Measurements from ENCODE around the gene METTL21C. TPM values are rescaled to one million over a fixed set of nuclear protein-coding genes. Genes with fewer than 3 reads are reported as not detected.

Gene METTL21C
- total RNA-seq, 4 donors from 2014 or later: not detected

- TF ChIP-seq CTCF (IDR thresholded peaks at IDR 0.05) (peak in 3 of 6 experiments; percentile 35 to 48 (median 47)), POLR2A (IDR thresholded peaks at IDR 0.05) (no peak)
- no peaks in the 10 kb centered on the region for H3K9me3 ChIP-seq
- no peaks in the 10 kb centered on the region for H3K4me1 ChIP-seq
- H3K27ac ChIP-seq: no peak overlapping the region
- H3K36me3 ChIP-seq: no peaks in the 10 kb centered on the region
- no peak for DNase-seq
- no peak overlapping the region for H3K4me3 ChIP-seq
- H3K27me3 ChIP-seq: no peaks in the 10 kb centered on the region
Measured at GRCh38 chr13:102724923-102725322, 30.1 kb upstream of the METTL21C start.

- Histone ChIP-seq H3K36me3 (no peaks in the 10 kb centered on the region), H3K9me3 (no peaks in the 10 kb centered on the region), H3K4me1 (no peaks in the 10 kb centered on the region), H3K27me3 (no peaks in the 10 kb centered on the region), H3K4me3 (no peak overlapping the region), H3K27ac (no peak overlapping the region)
- no peak for TF ChIP-seq CTCF (IDR thresholded peaks at IDR 0.05)
- no peak for TF ChIP-seq POLR2A (IDR thresholded peaks at IDR 0.05)
- DNase-seq: no peak
Measured at GRCh38 chr13:102721800-102722231, 27.0 kb upstream of the METTL21C start.

- Histone ChIP-seq H3K9me3 (no peaks in the 10 kb centered on the region), H3K4me1 (no peaks in the 10 kb centered on the region), H3K4me3 (no peak overlapping the region), H3K27me3 (no peaks in the 10 kb centered on the region), H3K36me3 (no peaks in the 10 kb centered on the region), H3K27ac (no peak overlapping the region)
- DNase-seq: no peak
- TF ChIP-seq CTCF (IDR thresholded peaks at IDR 0.05): no peak
- no peak for TF ChIP-seq POLR2A (IDR thresholded peaks at IDR 0.05)
Measured at GRCh38 chr13:102718746-102719145, 23.9 kb upstream of the METTL21C start.

GRCh38 chr13:102715447-102715846 is 20.6 kb upstream of the METTL21C start:
- Histone ChIP-seq H3K4me1 (no peaks in the 10 kb centered on the region), H3K4me3 (no peak overlapping the region), H3K27me3 (no peaks in the 10 kb centered on the region), H3K36me3 (no peaks in the 10 kb centered on the region), H3K9me3 (no peaks in the 10 kb centered on the region), H3K27ac (no peak overlapping the region)
- no peak for DNase-seq
- TF ChIP-seq CTCF (IDR thresholded peaks at IDR 0.05) (no peak), POLR2A (IDR thresholded peaks at IDR 0.05) (no peak)

- TF ChIP-seq CTCF (IDR thresholded peaks at IDR 0.05): no peak
- no peak for TF ChIP-seq POLR2A (IDR thresholded peaks at IDR 0.05)
- Histone ChIP-seq H3K4me3 (no peak overlapping the region), H3K36me3 (no peaks in the 10 kb centered on the region), H3K9me3 (peaks cover 0 to 4% (median 0%) of the 10 kb centered on the region in 4 donors), H3K27me3 (no peaks in the 10 kb centered on the region), H3K4me1 (no peaks in the 10 kb centered on the region), H3K27ac (no peak overlapping the region)
- DNase-seq: no peak
Measured at GRCh38 chr13:102710261-102710679, 15.4 kb upstream of the METTL21C start.

- H3K36me3 ChIP-seq: no peaks in the 10 kb centered on the region
Measured at GRCh38 chr13:102709536-102709935, 14.7 kb upstream of the METTL21C start.

More at GRCh38 chr13:102709536-102709935, 14.7 kb upstream of the METTL21C start:
- Histone ChIP-seq H3K27ac (no peak overlapping the region), H3K4me1 (no peaks in the 10 kb centered on the region), H3K27me3 (no peaks in the 10 kb centered on the region), H3K4me3 (no peak overlapping the region), H3K9me3 (peaks cover 0 to 4% (median 0%) of the 10 kb centered on the region in 4 donors)
- DNase-seq: no peak
- TF ChIP-seq CTCF (IDR thresholded peaks at IDR 0.05): no peak
- TF ChIP-seq POLR2A (IDR thresholded peaks at IDR 0.05): no peak
